K562 (cell line): Measurements from ENCODE around the gene ADGRA1. TPM values are rescaled to one million over a fixed set of nuclear protein-coding genes. Genes with fewer than 3 reads are reported as not detected.

Source experiments
- ATAC-seq: fragments of 200-7000 bp; cut with Tn5 transposase; 3 replicates; pipeline ENCODE4 v1.9.1; 2020; ENCODE audit warnings: moderate library complexity
- BruUV-seq: library from RNA; stranded (reverse); fragments of 400-500 nt; replicated peaks from 2 replicates; lab custom pipeline; 2021; lab: Mats Ljungman, UMichigan
- CTCF ChIA-PET: fragments of 300-600 bp; formaldehyde crosslinking; extraction: SDS; loops from one replicate; lab custom pipeline; 2021; ENCODE audit warnings: low intra/inter-chr PET ratio; lab: Yijun Ruan, JAX
- POLR2A ChIA-PET: fragments of 300-600, 350-650 bp; sonication (Branson Sonifier 250); formaldehyde crosslinking; extraction: SDS; loops from one replicate; lab custom pipeline; 2021; ENCODE audit warnings: antibody characterized with exemption, inconsistent platforms; lab: Yijun Ruan, JAX
- DNase-seq, 4 experiments: peaks; one replicate each; pipeline versions ENCODE4 v3.0.0 to v3.0.0-alpha.2; 2011 to 2018; ENCODE audit warnings: low spot score in 3 of 4, mixed read lengths in 3 of 4; ENCODE audit errors: extremely low read depth in 1 of 4
- FAIRE-seq: peaks from 2 replicates; lab custom pipeline; 2011; peaks lifted over from hg19 to GRCh38; lab: Jason Lieb, UNC
- H2AFZ ChIP-seq: 2 replicates; pipeline ENCODE4 v1.6.0; 2011; ENCODE audit warnings: low read depth, low read length, control low read depth, inconsistent platforms
- H3K27ac ChIP-seq: fragments of 200-600 bp; 3 replicates; pipeline ENCODE4 v1.8.0; 2011; ENCODE audit warnings: low read depth, mild to moderate bottlenecking, control low read depth, inconsistent platforms, low read length, moderate library complexity, mixed read lengths; ENCODE audit errors: extremely low read depth
- H3K27me3 ChIP-seq, 2 experiments: fragments of 300-600 bp in 1 of 2; 2 replicates in 1 of 2; 3 replicates in 1 of 2; pipeline versions ENCODE4 v1.6.0 to v1.8.0; 2011; ENCODE audit warnings: inconsistent platforms in 2 of 2, low read length in 2 of 2, mild to moderate bottlenecking in 1 of 2, mixed read lengths in 1 of 2, moderate library complexity in 1 of 2; ENCODE audit not compliant: control insufficient read depth in 2 of 2, insufficient read depth in 2 of 2
- H3K36me3 ChIP-seq: fragments of 300-600 bp; 3 replicates; pipeline ENCODE4 v1.8.0; 2011; ENCODE audit warnings: mild to moderate bottlenecking, low read length, inconsistent platforms; ENCODE audit not compliant: control insufficient read depth, insufficient read depth
- H3K4me1 ChIP-seq, 2 experiments: fragments of 200-600 bp in 1 of 2; replicated peaks in 1 of 2; 2 replicates in 1 of 2; 3 replicates in 1 of 2; pipeline versions ENCODE4 v1.5.1 to v1.8.0; 2011; ENCODE audit warnings: inconsistent platforms in 2 of 2, low read length in 2 of 2, mild to moderate bottlenecking in 1 of 2, mixed read lengths in 1 of 2, moderate library complexity in 1 of 2; ENCODE audit not compliant: control insufficient read depth in 2 of 2, insufficient read depth in 2 of 2
- H3K4me2 ChIP-seq: 2 replicates; pipeline ENCODE4 v1.6.1; 2011; ENCODE audit warnings: low read length, control low read depth, inconsistent platforms, mixed read lengths; ENCODE audit not compliant: insufficient read depth
- H3K4me3 ChIP-seq: fragments of 200-600 bp; sonication (generic), shearing (Covaris generic); 2 replicates; pipeline ENCODE4 v1.5.1; 2016; ENCODE audit warnings: control low read depth, inconsistent platforms
- H3K79me2 ChIP-seq: fragments of 200-600 bp; 3 replicates; pipeline ENCODE4 v1.8.0; 2011; ENCODE audit warnings: low read length, inconsistent platforms; ENCODE audit not compliant: control insufficient read depth, insufficient read depth
- H3K9ac ChIP-seq, 2 experiments: 2 replicates each; pipeline versions ENCODE4 v1.6.0 to v1.6.1; 2011; ENCODE audit warnings: low read depth in 2 of 2, low read length in 2 of 2, control low read depth in 1 of 2, inconsistent platforms in 1 of 2, mild to moderate bottlenecking in 1 of 2, mixed read lengths in 1 of 2; ENCODE audit not compliant: insufficient read depth in 1 of 2
- H3K9me1 ChIP-seq: one replicate; pipeline ENCODE4 v1.6.0; 2011; ENCODE audit warnings: inconsistent platforms, mild to moderate bottlenecking, low read length, moderate library complexity; ENCODE audit not compliant: control insufficient read depth, insufficient read depth
- H3K9me3 ChIP-seq: replicated peaks from 2 replicates; pipeline ENCODE4 v1.5.1; 2011; ENCODE audit warnings: low read depth, low read length, inconsistent platforms; ENCODE audit not compliant: control insufficient read depth, insufficient read depth
- H4K20me1 ChIP-seq: replicated peaks from 2 replicates; pipeline ENCODE4 v1.6.1; 2011; ENCODE audit warnings: low read length, inconsistent platforms, mixed read lengths; ENCODE audit not compliant: control insufficient read depth, insufficient read depth
- CEBPB ChIP-seq: fragments of 450-650 bp; IDR thresholded peaks from 2 replicates; pipeline ENCODE4 v1.6.1; 2016; ENCODE audit warnings: missing genetic modification characterization, missing compliant biosample characterization
- CTCF ChIP-seq, 3 experiments: IDR thresholded peaks in 2 of 3; conservative IDR thresholded peaks in 1 of 3; 2 replicates each; pipeline ENCODE4 v1.5.1; 2011 to 2012; ENCODE audit warnings: low read length in 3 of 3, mild to moderate bottlenecking in 3 of 3, control low read depth in 2 of 3, improper control_type of control experiment in 1 of 3, inconsistent platforms in 1 of 3, low read depth in 1 of 3, mixed read lengths in 1 of 3, moderate library complexity in 1 of 3; ENCODE audit not compliant: insufficient read depth in 2 of 3
- E2F6 ChIP-seq, 2 experiments: IDR thresholded peaks; 2 replicates each; pipeline ENCODE4 v1.6.1; 2011; ENCODE audit warnings: borderline replicate concordance in 1 of 2, control low read depth in 1 of 2, low read depth in 1 of 2, low read length in 1 of 2, mild to moderate bottlenecking in 1 of 2, mixed read lengths in 1 of 2, moderate library complexity in 1 of 2; ENCODE audit not compliant: insufficient read depth in 1 of 2, insufficient read length in 1 of 2, poor library complexity in 1 of 2, severe bottlenecking in 1 of 2; ENCODE audit errors: extremely low read depth in 1 of 2
- MGA ChIP-seq: fragments of 450-650 bp; IDR thresholded peaks from 2 replicates; pipeline ENCODE4 v1.6.1; 2016; ENCODE audit warnings: mild to moderate bottlenecking, moderate library complexity
- RFX7 ChIP-seq: fragments of 250-450 bp; sonication (Bioruptor Pico); IDR thresholded peaks from 2 replicates; pipeline ENCODE4 v1.5.1; 2021; ENCODE audit warnings: mild to moderate bottlenecking
- WGBS: fragments of 100-300 bp; shearing (Covaris generic); methylation state at CpG from one replicate; pipeline ENCODE4 v1.1.6; 2016; ENCODE audit warnings: low coverage, mixed read lengths; ENCODE audit not compliant: insufficient coverage; ENCODE audit errors: missing lambda C conversion rate; 5-methylcytosine and 5-hydroxymethylcytosine counted together
- in situ Hi-C: fragments of 300-500 bp; cut with MboI; formaldehyde crosslinking; loops from 4 replicates; pipeline ENCODE4 v1.15.0; 2018; ENCODE audit warnings: inconsistent platforms, mixed read lengths
- intact Hi-C: fragments of 100-400 bp; cut with micrococcal nuclease; formaldehyde crosslinking; loops from 2 replicates; pipeline ENCODE4 v1.14.2; 2022
- polyA plus RNA-seq, 8 experiments: library from polyadenylated mRNA; depleted of rRNA in 4 of 8; stranded (reverse) in 5 of 8; unstranded in 3 of 8; fragments of >200 nt; fragmentation: Nextera tagmentation in 2 of 8; fragmentation: Illumina TruSeq in 1 of 8; extraction: Ambion mirVana in 2 of 8; extraction: Trizol in 1 of 8; gene quantifications; 2 replicates each; pipeline versions ENCODE4 v1.2.1 to v1.2.3, GENCODE V29; 2011 to 2014; ENCODE audit warnings: inconsistent platforms in 1 of 8, missing spikeins in 1 of 8
- total RNA-seq, 7 experiments: library from RNA; depleted of rRNA in 6 of 7; stranded (reverse); fragments of >200 nt in 6 of 7; fragmentation: Illumina TruSeq in 2 of 7; extraction: Trizol in 2 of 7; gene quantifications; 2 replicates each; pipeline versions ENCODE4 v1.2.1 to v1.2.3, GENCODE V29; 2011 to 2021; ENCODE audit warnings: low replicate concordance in 1 of 7

Gene ADGRA1
- total and polyA plus RNA-seq, 9 of the 15 experiments (the other 6 are each of a cell fraction or from before 2014, with no cell fraction given): not detected

- FAIRE-seq (no peak), DNase-seq (peak; percentile 14 to 47 (median 33)), ATAC-seq (peak; percentile 71)
- H3K4me1 ChIP-seq: peaks cover 0 to 31% of the 10 kb centered on the region in 2 experiments; a peak in 2 of 5 replicates
- H3K36me3 ChIP-seq: no peaks in the 10 kb centered on the region
- peaks cover 4 to 84% of the 10 kb centered on the region in 2 experiments; a peak in 3 of 5 replicates for H3K27me3 ChIP-seq
- no peak overlapping the region for H3K27ac ChIP-seq
- no peak overlapping the region for H3K4me3 ChIP-seq
- in situ Hi-C loops (no loop called here), intact Hi-C loops (no loop called here)
- H3K79me2 ChIP-seq: no peaks in the 10 kb centered on the region
- no peaks in the 10 kb centered on the region for H3K9me1 ChIP-seq
- no TSS peak for BruUV-seq
- H3K9me3 ChIP-seq: no peaks in the 10 kb centered on the region
- CTCF ChIA-PET: interaction anchor here (0.9 kb wide), 1 partner anchor 261 kb away, joined by 3 read pairs; no protein-coding TSS in a partner anchor
- POLR2A ChIA-PET: no interaction called here
- H3K4me2 ChIP-seq: no peak overlapping the region
- 0 out of 2 replicates have a peak, but pooled peaks cover 3% of the 10 kb centered on the region for H4K20me1 ChIP-seq
- no peak overlapping the region for H2AFZ ChIP-seq
- 5% methylated on average over 23 of the region's 44 CpGs for WGBS
- no peak overlapping the region for H3K9ac ChIP-seq
- peak; percentile 14 to 57 for TF ChIP-seq E2F6 (IDR thresholded peaks at IDR 0.05; ENCODE audit: borderline replicate concordance in 1 of 2, extremely low read depth in 1 of 2, insufficient read depth in 1 of 2, insufficient read length in 1 of 2, low read depth in 1 of 2, low read length in 1 of 2, poor library complexity in 1 of 2, severe bottlenecking in 1 of 2)
- TF ChIP-seq MGA: peak; percentile 39; the same call in 1 of the 2 replicates
- no peak for TF ChIP-seq CEBPB (tag)
- TF ChIP-seq RFX7: no peak
- peak; percentile 19 to 45 (median 32); a peak in 3 of 6 replicates for TF ChIP-seq CTCF (IDR thresholded peaks at IDR 0.05 in 2 of 3, conservative IDR thresholded peaks at IDR 0.05 in 1 of 3; ENCODE audit: insufficient read depth in 2 of 3, low read depth in 1 of 3, low read length in 3 of 3)
These were observed 10.9 kb downstream of the ADGRA1 start for GRCh38 chr10:133098426-133099124.
